Natural killer cell (primary cell): ENCODE data around the gene CDH13. TPM values are rescaled to one million over a fixed set of nuclear protein-coding genes. Genes with fewer than 3 reads are reported as not detected.

Source experiments
- ATAC-seq, 3 donors: fragments of 150-1000 bp in 2 of 3; fragments of 200-7000 bp in 1 of 3; cut with Tn5 transposase; 1 replicate in 1 of 3; 2 replicates in 2 of 3; pipeline ENCODE4 v1.10.0; 2021; ENCODE audit warnings: mild to moderate bottlenecking in 2 of 3, moderate library complexity in 2 of 3
- DNase-seq, 2 donors: peaks; one replicate each; pipeline versions ENCODE4 v3.0.0 to v3.0.0-alpha.2; 2013 to 2021; ENCODE audit warnings: mixed read lengths in 1 of 2
- H3K27ac ChIP-seq: one replicate; pipeline ENCODE4 v1.5.1; 2013; ENCODE audit warnings: mild to moderate bottlenecking, low read length
- H3K27me3 ChIP-seq: one replicate; pipeline ENCODE4 v1.6.1; 2013; ENCODE audit warnings: low read length; ENCODE audit not compliant: control insufficient read depth, insufficient read depth
- H3K36me3 ChIP-seq: one replicate; pipeline ENCODE4 v1.6.1; 2013; ENCODE audit warnings: low read length; ENCODE audit not compliant: control insufficient read depth, insufficient read depth
- H3K4me1 ChIP-seq: one replicate; pipeline ENCODE4 v1.6.1; 2013; ENCODE audit warnings: low read length; ENCODE audit not compliant: control insufficient read depth, insufficient read depth
- H3K4me3 ChIP-seq: one replicate; pipeline ENCODE4 v1.5.1; 2013; ENCODE audit warnings: low read length
- H3K9me3 ChIP-seq: one replicate; pipeline ENCODE4 v1.6.1; 2013; ENCODE audit warnings: low read length; ENCODE audit not compliant: control insufficient read depth, insufficient read depth
- H3K27ac Mint-ChIP-seq, 2 donors: one replicate each; pipeline ENCODE4 v1.8.0; 2022; ENCODE audit warnings: mild to moderate bottlenecking in 2 of 2, mixed read lengths in 2 of 2, moderate library complexity in 1 of 2
- H3K27me3 Mint-ChIP-seq, 2 donors: one replicate each; pipeline ENCODE4 v1.8.0; 2022; ENCODE audit warnings: low read depth in 2 of 2, mixed read lengths in 2 of 2
- H3K36me3 Mint-ChIP-seq: one replicate; pipeline ENCODE4 v1.8.0; 2022; ENCODE audit warnings: mixed read lengths
- H3K4me1 Mint-ChIP-seq, 2 donors: one replicate each; pipeline ENCODE4 v1.8.0; 2022; ENCODE audit warnings: mixed read lengths in 2 of 2
- H3K4me3 Mint-ChIP-seq: one replicate; pipeline ENCODE4 v1.8.0; 2022; ENCODE audit warnings: mild to moderate bottlenecking, moderate library complexity, mixed read lengths
- H3K9me3 Mint-ChIP-seq, 2 donors: one replicate each; pipeline ENCODE4 v1.8.0; 2022; ENCODE audit warnings: mixed read lengths in 2 of 2
- WGBS: methylation state at CpG from one replicate; pipeline ENCODE4 v1.1.7; 2013; ENCODE audit warnings: missing lambda C conversion rate; ENCODE audit not compliant: insufficient coverage; 5-methylcytosine and 5-hydroxymethylcytosine counted together
- intact Hi-C: fragments of 100-400 bp; cut with micrococcal nuclease; formaldehyde crosslinking; loops from one replicate; pipeline ENCODE4 v1.14.2; 2022
- total RNA-seq, 4 donors: library from RNA; stranded (reverse); fragments of 120-200 nt in 1 of 4; gene quantifications; one replicate each; pipeline versions ENCODE4 v1.2.3 to v1.2.4, GENCODE V29; 2013 to 2022
- TF ChIP-seq, protein P1 (sequence below): fragments of 200-600 bp; IDR thresholded peaks from one replicate; pipeline ENCODE4 v1.8.0; 2022; ENCODE audit warnings: antibody characterized with exemption

Gene CDH13
- total RNA-seq, 3 donors from 2014 or later (not counting 1 experiment from before 2014, with no cell fraction given): not detected

DNA sequence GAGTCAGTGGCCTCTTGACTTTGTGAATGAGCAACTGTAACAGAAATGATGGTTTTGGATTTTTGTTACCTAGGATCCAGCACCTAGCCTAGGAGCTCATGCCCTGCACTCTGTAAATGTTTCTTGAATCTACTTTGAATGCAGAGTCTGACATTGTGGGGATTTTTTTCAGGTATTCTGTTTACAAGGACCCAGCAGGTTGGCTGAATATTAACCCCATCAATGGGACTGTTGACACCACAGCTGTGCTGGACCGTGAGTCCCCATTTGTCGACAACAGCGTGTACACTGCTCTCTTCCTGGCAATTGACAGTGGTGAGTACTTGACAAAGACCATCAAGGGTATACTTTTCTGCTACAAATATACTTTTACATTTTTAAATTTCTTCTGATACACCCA, 1121.2 kb downstream of the CDH13 start:
- H3K4me1 Mint-ChIP-seq: no peaks in the 10 kb centered on the region
- 93% methylated on average over 3 of the region's 3 CpGs for WGBS

DNA sequence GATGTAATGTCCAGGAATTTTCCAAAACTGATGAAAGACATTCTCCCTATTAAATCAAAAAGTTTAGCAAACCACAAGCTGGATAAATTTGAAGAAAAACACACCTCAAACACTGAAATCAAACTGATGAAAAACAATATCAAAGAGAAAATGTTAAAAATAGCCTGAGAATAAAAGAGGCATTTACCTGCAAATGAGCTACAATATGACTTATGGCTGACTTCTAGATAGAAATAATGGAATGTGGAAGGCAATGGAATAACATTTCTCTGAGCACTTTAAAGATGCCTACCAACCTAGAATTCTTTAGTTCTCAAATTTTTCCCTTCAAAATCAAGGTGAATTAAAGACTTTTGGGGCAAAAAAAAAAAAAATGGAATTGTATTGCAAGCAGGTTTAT, 1128.6 kb downstream of the CDH13 start:
- no peaks in the 10 kb centered on the region for H3K9me3 ChIP-seq
- no peak overlapping the region for H3K27ac ChIP-seq
- ATAC-seq (no peak), DNase-seq (no peak)
- Mint-ChIP-seq H3K36me3 (peaks cover 7% of the 10 kb centered on the region), H3K9me3 (peaks cover 2 to 6% of the 10 kb centered on the region in 2 donors), H3K27ac (no peak overlapping the region), H3K27me3 (peaks cover 17 to 26% of the 10 kb centered on the region in 2 donors), H3K4me3 (no peak overlapping the region), H3K4me1 (no peaks in the 10 kb centered on the region)
- H3K27me3 ChIP-seq: peaks cover 6% of the 10 kb centered on the region
- TF ChIP-seq, protein P1, sequence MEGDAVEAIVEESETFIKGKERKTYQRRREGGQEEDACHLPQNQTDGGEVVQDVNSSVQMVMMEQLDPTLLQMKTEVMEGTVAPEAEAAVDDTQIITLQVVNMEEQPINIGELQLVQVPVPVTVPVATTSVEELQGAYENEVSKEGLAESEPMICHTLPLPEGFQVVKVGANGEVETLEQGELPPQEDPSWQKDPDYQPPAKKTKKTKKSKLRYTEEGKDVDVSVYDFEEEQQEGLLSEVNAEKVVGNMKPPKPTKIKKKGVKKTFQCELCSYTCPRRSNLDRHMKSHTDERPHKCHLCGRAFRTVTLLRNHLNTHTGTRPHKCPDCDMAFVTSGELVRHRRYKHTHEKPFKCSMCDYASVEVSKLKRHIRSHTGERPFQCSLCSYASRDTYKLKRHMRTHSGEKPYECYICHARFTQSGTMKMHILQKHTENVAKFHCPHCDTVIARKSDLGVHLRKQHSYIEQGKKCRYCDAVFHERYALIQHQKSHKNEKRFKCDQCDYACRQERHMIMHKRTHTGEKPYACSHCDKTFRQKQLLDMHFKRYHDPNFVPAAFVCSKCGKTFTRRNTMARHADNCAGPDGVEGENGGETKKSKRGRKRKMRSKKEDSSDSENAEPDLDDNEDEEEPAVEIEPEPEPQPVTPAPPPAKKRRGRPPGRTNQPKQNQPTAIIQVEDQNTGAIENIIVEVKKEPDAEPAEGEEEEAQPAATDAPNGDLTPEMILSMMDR: no peak
- no peak overlapping the region for H3K4me3 ChIP-seq
- intact Hi-C loops: no loop called here
- no peaks in the 10 kb centered on the region for H3K36me3 ChIP-seq
- H3K4me1 ChIP-seq: no peaks in the 10 kb centered on the region

More for the DNA sequence above, 1121.2 kb downstream of the CDH13 start:
- no peaks in the 10 kb centered on the region for H3K9me3 Mint-ChIP-seq
- H3K4me3 ChIP-seq: no peak overlapping the region
- DNase-seq (no peak), ATAC-seq (no peak)
- H3K27me3 ChIP-seq: no peaks in the 10 kb centered on the region
- H3K27ac ChIP-seq: no peak overlapping the region
- H3K36me3 ChIP-seq: no peaks in the 10 kb centered on the region
- TF ChIP-seq, protein P1: no peak
- H3K4me3 Mint-ChIP-seq: no peak overlapping the region
- H3K27ac Mint-ChIP-seq: no peak overlapping the region
- no peaks in the 10 kb centered on the region for H3K36me3 Mint-ChIP-seq
- H3K4me1 ChIP-seq: no peaks in the 10 kb centered on the region
- H3K9me3 ChIP-seq: no peaks in the 10 kb centered on the region
- intact Hi-C loops: no loop called here
- peaks cover 15 to 32% of the 10 kb centered on the region in 2 donors for H3K27me3 Mint-ChIP-seq

DNA sequence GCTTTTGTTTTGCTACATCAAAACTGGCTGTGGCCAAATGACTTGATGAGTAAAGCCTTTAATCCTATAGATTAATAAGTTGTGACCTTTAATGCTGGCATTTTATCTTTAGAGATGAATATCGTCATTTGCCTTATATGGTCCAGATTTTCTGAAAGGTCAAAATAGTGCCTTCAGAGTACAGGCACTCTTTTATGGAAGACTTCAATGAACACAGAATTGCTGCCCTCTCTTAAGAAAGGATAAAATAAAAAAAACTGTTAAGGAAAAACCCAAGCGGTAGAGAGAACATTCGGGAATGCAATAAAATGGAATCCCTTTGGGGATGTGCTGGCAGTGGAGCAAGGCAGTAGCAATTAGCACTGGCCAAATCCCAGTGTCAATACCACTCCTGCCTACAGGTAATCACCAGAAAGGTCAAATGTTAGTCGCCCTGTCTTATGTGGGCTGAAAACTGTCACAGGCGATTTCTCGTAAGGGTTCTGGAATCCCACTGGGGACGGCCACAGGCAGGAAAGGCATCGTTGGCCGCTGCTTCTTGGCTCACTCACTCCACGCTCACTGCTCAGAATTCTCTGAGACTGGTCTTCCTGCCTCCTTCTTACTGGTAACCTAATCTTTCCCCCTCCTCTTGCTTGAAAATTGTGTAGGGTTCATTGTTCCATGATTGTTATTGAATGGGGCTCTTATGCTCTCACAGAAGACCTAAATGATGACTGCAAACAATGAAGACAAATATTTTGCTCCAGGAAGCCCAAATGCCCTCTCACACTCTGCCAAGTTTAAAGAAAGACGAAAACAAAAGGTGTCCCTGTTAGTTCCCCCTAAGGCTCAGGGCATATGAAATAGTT, 1135.6 kb downstream of the CDH13 start:
- DNase-seq: no peak
- Histone ChIP-seq H3K36me3 (no peaks in the 10 kb centered on the region), H3K4me1 (no peaks in the 10 kb centered on the region), H3K9me3 (no peaks in the 10 kb centered on the region), H3K27ac (no peak overlapping the region), H3K27me3 (no peaks in the 10 kb centered on the region), H3K4me3 (no peak overlapping the region)
- H3K27me3 Mint-ChIP-seq: peaks cover 4 to 19% of the 10 kb centered on the region in 2 donors
- H3K36me3 Mint-ChIP-seq: no peaks in the 10 kb centered on the region
- H3K4me1 Mint-ChIP-seq: no peaks in the 10 kb centered on the region
- H3K9me3 Mint-ChIP-seq: no peaks in the 10 kb centered on the region
- H3K27ac Mint-ChIP-seq: no peak overlapping the region
- no peak overlapping the region for H3K4me3 Mint-ChIP-seq
- intact Hi-C loops: no loop called here
- no peak for ATAC-seq
- TF ChIP-seq, protein P1: no peak
- WGBS: 87% methylated on average over 11 of the region's 11 CpGs

DNA sequence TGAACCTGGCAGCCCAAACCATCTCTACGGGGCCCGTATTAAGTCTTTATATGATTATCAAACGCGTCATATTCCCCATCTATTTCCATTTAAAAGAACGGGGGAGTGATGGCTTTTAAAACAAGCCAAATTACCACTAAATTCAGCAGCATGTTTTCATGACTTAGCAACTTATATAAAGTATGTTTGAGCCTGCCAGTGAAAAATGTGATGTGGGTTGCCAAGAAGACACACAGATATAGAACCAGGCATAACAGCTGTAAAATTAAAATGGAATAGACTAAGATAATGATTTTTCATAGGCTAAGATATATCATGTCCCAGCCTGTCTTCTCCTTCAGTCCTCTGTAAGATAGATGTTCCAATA, 1136.2 kb downstream of the CDH13 start:
- H3K9me3 Mint-ChIP-seq: no peaks in the 10 kb centered on the region
- TF ChIP-seq, protein P1: no peak
- no peak overlapping the region for H3K4me3 ChIP-seq
- ATAC-seq (no peak), DNase-seq (no peak)
- no peaks in the 10 kb centered on the region for H3K4me1 Mint-ChIP-seq
- H3K27me3 Mint-ChIP-seq: peaks cover 4 to 19% of the 10 kb centered on the region in 2 donors
- no peaks in the 10 kb centered on the region for H3K36me3 Mint-ChIP-seq
- H3K9me3 ChIP-seq: no peaks in the 10 kb centered on the region
- no peak overlapping the region for H3K27ac ChIP-seq
- H3K36me3 ChIP-seq: no peaks in the 10 kb centered on the region
- 93% methylated on average over 5 of the region's 5 CpGs for WGBS
- H3K4me1 ChIP-seq: no peaks in the 10 kb centered on the region
- no peak overlapping the region for H3K4me3 Mint-ChIP-seq
- intact Hi-C loops: no loop called here
- H3K27ac Mint-ChIP-seq: no peak overlapping the region
- H3K27me3 ChIP-seq: no peaks in the 10 kb centered on the region
